Gastrocnemius medialis (tissue), 4 donors: ENCODE data around the gene DRC7.

Experiments
- CTCF ChIP-seq, 5 experiments: fragments of 450-650 bp in 3 of 5; fragments of 200-600 bp in 2 of 5; sonication (generic) in 2 of 5; IDR thresholded peaks in 4 of 5; conservative IDR thresholded peaks in 1 of 5; 1 replicate in 4 of 5; 2 replicates in 1 of 5; pipeline ENCODE4 v1.5.1; 2016 to 2019; ENCODE audit warnings: antibody characterized with exemption in 5 of 5, mild to moderate bottlenecking in 3 of 5, moderate library complexity in 3 of 5
- POLR2A ChIP-seq, 2 donors: fragments of 450-650 bp; IDR thresholded peaks; one replicate each; pipeline ENCODE4 v1.6.1; 2017; ENCODE audit warnings: antibody characterized with exemption in 2 of 2, mild to moderate bottlenecking in 2 of 2, moderate library complexity in 2 of 2

- TF ChIP-seq POLR2A (IDR thresholded peaks at IDR 0.05) (no peak), CTCF (IDR thresholded peaks at IDR 0.05 in 4 of 5, conservative IDR thresholded peaks at IDR 0.05 in 1 of 5) (no peak)
Observed at GRCh38 chr16:57652695-57653471, 41.7 kb upstream of the DRC7 start.
